ENCODE data around the gene STAT5B.
"Not testable (repeated sequence)": the region's sequence is repeated elsewhere in the genome, so short reads cannot be mapped to it uniquely, and the experiment has no call there.

The STAT5B gene

DNA sequence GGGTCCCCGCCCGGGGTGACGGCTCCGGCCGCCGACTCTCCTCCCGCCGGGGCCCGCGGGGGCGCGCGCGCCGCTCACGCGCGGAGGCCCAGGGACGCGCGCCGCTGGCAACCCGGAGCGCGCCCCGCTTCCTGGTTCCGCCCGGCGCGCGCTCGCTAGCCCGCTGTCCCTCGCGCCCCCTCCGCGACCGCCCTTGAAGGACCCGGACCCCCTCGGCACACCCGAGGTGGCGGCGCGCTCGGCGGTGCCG is at the start of gene STAT5B:
TSS of gene STAT5B (minus strand) at position 33 of the 250 bp plus-strand sequence. CDS start 44,264 bp downstream, outside the sequence.
- no peak for DNase-seq (ENCODE audit: low read depth in 2 of 2, low spot score in 1 of 2)

- no peak for DNase-seq (ENCODE audit: low read depth in 2 of 2, low spot score in 1 of 2)
Measured at GRCh38 chr17:42325026-42325425, 48.8 kb upstream of the STAT5B start.

GRCh38 chr17:42323268-42323773 is 47.1 kb upstream of the STAT5B start:
- no peak for DNase-seq (ENCODE audit: low read depth in 2 of 2, low spot score in 1 of 2)

DNA sequence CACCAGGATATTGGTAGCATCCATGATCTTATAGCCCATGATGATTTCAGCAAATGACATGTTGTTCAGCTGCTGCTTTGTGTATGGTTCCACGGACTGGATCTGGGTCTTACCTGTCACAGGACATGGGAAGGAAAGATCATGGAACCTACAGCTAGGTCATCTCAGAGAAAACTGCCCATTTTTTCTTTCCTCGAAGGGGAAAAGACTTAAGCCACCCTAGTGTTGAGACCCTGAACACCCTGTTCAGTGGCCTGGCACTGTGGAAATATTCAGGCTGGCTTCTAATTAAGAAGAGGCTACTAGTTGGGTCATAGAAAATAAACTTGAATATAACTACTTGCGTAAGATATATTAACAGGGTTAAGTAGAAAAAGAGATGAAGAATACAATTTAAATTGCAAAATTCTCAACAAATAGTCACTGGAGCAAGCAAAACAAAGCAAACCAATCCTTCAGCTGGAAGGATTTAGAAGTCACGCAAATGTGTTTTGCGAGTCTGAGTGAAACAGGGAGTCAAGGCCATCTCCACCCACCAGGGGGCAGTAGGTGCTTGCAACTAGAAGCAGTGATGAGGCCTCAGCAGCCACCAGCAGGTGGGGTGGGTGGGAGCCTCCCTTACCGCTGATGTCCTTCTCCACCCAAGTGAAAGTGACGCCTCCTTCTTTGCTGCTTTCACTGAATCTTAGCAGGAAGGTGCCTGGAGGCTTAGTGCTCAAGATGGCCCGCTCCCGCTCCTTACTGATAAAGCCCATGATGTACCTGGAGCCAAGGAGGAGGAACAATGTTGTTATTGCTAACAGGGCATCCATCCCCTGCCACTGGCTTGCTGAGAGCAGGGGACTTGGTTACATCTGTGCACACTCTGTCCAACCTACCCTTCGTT is 46.4 kb upstream of the STAT5B start:
- peak; percentile 89 to 91 for DNase-seq (ENCODE audit: low read depth in 2 of 2, low spot score in 1 of 2)

DNA sequence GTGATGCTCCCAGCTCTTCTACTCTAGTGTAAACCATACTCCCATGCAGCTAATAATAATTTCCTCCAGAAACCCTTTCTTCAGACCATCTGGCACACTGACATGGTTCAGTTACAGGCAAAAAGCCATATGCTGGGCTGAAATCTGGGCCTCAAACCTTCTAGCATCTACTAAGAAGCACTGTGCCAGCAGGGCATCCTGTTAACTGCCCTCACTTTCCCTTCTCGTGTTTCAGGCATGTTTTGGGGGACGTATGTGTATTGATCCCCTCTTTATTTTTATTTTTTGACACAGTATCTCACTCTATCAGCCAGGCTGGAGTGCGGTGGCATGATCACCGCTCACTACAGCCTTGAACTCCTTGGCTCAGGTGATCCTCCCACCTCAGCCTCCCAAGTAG is 45.4 kb upstream of the STAT5B start:
- no peak for DNase-seq (ENCODE audit: low read depth in 2 of 2, low spot score in 1 of 2)

DNA sequence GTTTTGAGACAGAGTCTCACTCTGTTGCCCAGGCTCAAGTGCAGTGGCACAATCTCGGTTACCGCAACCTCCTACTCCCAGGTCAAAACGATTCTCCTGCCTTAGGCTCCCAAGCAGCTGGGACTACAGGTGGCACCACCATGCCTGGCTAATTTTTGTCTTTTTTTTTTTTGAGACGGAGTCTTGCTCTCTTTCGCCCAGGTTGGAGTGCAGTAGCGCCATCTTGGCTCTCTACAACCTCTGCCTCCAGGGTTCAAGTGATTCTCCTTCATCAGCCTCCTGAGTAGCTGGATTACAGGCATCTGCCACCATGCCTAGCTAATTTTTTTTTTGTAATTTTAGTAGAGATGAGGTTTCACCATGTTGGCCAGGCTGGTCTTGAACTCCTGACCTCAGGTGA is 41.8 kb upstream of the STAT5B start:
- DNase-seq (ENCODE audit: low read depth in 2 of 2, low spot score in 1 of 2): not testable (repeated sequence)

DNA sequence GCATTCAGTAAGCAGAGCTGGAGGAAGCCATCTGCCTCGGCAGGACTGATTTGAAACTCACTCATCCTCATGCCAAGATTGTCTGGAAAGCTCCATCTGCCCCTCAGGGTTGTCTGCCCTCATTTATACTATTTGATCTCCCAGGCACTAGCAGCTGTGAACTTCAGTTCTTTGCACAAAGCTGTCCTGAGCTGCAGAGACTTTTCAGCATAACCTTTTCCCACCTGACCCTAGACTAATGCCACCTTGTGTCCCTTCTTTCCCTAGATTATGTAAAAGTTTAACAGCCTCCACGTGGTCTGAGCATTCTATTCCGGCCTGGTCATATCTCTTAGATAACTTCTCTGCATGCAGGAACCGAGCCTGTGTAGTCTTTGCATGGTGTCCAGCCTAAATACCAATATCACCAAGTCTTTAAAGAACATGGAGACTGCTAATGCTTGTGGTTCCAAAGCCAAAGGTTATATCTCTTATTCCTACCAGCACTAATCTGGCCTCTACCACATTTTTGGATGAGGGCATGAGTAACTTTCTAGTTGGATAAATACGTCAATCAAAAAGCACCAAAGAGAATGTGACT is 41.2 kb upstream of the STAT5B start:
- no peak for DNase-seq (ENCODE audit: low read depth in 2 of 2, low spot score in 1 of 2)

- no peak for DNase-seq (ENCODE audit: low read depth in 2 of 2, low spot score in 1 of 2)
Measured at GRCh38 chr17:42316755-42317154, 40.6 kb upstream of the STAT5B start.

GRCh38 chr17:42315402-42316156 is 39.4 kb upstream of the STAT5B start:
- no peak for DNase-seq (ENCODE audit: low read depth in 2 of 2, low spot score in 1 of 2)

- DNase-seq (ENCODE audit: low read depth in 2 of 2, low spot score in 1 of 2): no peak
Measured at GRCh38 chr17:42313773-42314566, 37.8 kb upstream of the STAT5B start.

GRCh38 chr17:42313389-42313772 is 37.2 kb upstream of the STAT5B start:
- DNase-seq (ENCODE audit: low read depth in 2 of 2, low spot score in 1 of 2): no peak

DNA sequence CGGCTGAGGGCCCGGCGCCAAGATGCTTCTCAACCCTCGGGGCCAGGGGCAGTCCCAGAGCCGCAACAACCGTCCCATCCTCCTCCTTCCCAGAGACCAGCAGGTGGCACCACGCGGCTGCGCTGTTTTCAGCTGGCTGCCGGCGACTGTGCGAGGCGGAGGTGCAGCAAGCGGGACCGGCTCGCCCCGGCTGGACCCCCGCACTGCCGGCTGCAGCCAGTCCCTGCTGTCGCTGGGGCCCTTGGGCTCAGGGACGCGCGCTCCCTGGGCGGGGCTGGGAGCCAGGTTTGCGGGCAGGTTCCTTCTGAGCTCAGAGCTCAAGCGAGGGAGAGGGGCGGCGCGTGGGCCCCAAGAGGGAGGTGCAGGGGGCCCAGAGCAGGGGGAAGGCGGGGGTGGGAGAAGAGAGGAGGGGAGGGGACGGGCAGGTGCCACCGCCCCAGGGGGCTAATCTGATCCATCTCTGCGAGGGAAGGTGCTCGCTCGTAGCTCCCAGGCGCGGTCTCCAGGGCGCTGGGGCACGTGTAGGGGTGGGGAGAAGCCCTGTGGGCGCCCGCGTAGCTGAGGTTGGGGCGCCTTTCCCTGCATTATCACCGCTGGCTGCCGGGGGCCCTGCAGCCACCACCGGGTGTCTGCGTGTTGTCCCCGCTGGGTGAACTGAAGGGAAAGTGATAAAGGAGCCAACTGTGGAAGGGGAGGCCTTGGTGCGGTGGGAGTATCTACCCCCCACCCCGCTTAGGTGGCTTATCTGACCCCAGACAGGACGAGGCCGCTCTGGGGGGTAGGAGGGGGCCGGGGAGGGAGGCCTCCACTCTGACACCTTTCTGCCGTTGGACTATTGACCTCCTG is 36.3 kb upstream of the STAT5B start:
- DNase-seq (ENCODE audit: low read depth in 2 of 2, low spot score in 1 of 2): peak in 1 of 2 donors; percentile 55

- no peak for DNase-seq (ENCODE audit: low read depth in 2 of 2, low spot score in 1 of 2)
Measured at GRCh38 chr17:42312035-42312284, 35.8 kb upstream of the STAT5B start.

GRCh38 chr17:42311240-42312034 is 35.2 kb upstream of the STAT5B start:
- DNase-seq (ENCODE audit: low read depth in 2 of 2, low spot score in 1 of 2): no peak

DNA sequence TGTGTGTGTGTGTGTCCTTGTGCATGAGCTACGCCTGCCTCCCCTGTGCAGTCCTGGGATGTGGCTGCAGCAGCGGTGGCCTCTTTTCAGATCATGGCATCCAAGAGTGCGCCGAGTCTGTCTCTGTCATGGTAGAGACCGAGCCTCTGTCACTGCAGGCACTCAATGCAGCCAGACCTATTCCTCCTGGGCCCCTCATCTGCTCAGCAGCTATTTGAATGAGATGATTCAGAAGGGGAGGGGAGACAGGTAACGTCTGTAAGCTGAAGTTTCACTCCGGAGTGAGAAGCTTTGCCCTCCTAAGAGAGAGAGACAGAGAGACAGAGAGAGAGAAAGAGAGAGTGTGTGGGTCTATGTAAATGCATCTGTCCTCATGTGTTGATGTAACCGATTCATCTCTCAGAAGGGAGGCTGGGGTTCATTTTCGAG is 34.6 kb upstream of the STAT5B start:
- DNase-seq (ENCODE audit: low read depth in 2 of 2, low spot score in 1 of 2): no peak

DNA sequence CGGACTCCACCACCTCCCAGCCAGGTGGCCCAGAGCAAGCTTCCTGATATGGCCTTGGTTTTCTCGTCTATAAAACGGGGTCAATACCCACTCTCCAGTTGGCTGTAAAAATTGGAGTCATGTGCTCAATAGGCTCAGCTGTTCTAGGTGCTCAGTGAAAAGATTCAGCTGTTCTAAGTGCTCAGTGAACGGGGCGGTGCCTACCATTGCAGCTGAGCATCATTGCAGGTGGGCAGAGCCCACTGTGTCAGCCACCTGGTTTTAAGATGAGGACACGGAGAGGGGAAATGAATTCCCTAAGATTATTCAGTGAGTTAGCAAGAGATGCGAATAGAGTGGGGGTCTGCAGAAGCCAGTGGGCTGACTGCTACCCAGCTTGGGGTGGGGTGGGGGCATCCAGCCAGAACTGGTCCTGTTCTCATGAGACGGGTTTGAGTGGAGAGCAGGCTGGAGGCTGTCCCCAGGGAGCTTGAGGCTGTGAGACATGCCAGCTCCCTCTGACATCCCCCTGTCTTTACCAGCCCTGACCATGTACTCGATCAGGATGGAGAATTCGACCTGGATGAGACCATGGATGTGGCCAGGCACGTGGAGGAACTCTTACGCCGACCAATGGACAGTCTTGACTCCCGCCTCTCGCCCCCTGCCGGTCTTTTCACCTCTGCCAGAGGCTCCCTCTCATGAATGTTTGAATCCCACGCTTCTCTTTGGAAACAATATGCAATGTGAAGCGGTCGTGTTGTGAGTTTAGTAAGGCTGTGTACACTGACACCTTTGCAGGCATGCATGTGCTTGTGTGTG is 34.0 kb upstream of the STAT5B start:
- DNase-seq (ENCODE audit: low read depth in 2 of 2, low spot score in 1 of 2): no peak

DNA sequence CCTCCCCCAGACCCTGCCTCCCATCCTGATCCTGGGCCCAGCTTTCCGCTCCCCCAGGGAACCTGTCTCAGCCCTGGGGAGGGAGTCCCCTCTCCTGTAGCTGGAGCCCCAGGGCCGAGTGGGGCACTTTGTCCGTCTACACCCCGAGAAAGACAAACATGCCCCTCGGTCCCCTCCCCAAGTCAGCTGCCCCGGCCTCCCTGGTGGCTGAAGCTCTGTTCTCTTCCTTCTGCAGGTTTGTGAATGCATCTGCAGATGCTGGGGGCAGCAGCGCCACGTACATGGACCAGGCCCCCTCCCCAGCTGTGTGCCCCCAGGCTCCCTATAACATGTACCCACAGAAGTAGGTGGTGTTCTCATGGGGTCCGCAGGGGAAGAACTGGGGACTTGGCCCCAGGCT is 33.0 kb upstream of the STAT5B start:
- no peak for DNase-seq (ENCODE audit: low read depth in 2 of 2, low spot score in 1 of 2)

DNA sequence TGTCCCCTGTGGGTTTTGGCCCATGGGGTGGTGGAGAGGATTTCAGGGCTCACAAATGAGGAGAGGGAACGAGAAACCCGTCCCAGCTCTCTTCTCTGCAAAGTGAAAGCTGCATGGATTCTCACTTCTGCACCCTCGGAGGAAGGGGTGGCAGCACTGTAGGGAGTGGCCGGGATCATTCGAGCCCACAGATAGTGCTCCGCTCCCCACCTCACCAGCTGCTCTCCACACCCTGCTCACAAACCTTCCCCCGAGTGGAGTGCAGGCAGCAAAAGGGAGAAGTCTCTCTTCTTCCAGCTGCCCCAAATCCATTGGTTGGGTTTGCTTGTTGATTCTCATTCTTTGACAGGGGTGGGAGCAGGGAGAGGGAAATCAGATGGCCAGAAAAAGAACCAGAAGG is 32.3 kb upstream of the STAT5B start:
- DNase-seq (ENCODE audit: low read depth in 2 of 2, low spot score in 1 of 2): no peak

DNA sequence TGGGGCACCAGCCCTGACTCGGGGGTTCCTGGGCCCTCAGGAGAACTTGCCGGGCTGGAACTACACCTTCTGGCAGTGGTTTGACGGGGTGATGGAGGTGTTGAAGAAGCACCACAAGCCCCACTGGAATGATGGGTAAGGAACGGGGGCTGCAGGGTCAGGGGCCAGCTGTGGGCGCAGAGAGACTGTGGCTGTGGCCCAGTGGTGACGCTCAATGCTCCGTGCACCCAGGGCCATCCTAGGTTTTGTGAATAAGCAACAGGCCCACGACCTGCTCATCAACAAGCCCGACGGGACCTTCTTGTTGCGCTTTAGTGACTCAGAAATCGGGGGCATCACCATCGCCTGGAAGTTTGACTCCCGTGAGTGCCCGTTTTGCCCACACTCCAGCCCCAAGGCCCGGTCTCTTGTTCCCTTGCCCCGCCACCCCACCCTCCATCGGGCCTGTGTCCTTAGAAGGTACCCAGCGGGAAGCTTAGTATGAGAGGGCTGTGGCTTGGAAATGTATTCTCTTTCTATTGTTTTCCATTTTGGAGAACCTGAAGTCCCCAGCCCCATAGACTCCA is 31.3 kb upstream of the STAT5B start:
- no peak for DNase-seq (ENCODE audit: low read depth in 2 of 2, low spot score in 1 of 2)
